WI38 (cell line): ENCODE results near the gene TSC2.

Experiments
- H3K4me3 ChIP-seq: 2 replicates; pipeline ENCODE4 v1.5.1; 2011; ENCODE audit warnings: low read depth, mild to moderate bottlenecking, control low read depth, low read length
- TF ChIP-seq, protein P1 (sequence below): IDR thresholded peaks from 2 replicates; pipeline ENCODE4 v1.5.1; 2012; ENCODE audit warnings: low read depth, mild to moderate bottlenecking, control low read depth, low read length

Gene TSC2

DNA sequence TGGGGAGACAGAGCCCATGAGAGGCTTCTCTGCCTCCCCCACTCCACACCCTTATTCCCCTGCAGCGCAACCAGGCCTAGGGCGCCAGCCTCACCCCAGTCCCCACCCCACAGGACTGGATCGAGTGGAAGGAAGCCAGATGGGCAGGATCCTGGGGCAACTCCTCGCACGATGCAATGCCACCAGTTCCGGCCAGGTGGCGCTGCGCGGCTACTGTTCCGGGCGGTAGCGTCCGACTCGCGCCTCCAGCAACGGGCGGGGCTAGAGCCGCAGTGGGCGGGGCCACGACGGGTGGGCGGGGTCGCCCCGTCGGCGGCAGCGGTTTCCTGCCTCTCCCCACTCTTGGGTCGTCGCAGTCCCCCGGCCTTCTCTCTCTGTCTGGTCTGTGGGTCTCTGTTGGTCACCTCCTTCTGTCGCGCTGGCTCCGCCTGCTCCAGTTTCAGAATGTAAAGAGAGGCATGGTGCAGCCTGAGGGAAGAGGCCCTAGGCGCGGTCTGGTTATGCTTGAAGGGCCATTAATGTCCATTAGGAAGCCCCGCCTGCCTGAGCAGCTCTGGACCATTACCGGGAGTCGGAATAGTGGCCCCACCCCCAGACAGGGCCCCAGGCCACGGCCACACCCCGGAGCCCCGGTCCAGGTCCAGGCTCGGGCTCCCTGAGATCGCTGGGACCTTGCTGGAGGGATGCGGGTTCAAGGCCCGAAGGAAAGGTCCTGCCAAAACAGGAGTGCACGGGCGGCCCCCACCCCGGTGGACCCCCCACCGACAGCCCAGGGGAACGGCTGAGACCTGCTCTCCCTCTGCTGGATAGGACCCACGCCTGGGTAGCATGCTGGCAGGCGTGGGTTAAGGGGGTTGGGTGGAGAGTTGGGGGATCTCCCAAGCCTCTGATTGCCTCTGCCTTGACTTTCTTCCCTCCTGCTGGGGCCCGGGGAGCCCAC lies 24.4 kb upstream of the TSC2 start:
- peak overlapping the region; percentile 42 for H3K4me3 ChIP-seq
- TF ChIP-seq, protein P1, sequence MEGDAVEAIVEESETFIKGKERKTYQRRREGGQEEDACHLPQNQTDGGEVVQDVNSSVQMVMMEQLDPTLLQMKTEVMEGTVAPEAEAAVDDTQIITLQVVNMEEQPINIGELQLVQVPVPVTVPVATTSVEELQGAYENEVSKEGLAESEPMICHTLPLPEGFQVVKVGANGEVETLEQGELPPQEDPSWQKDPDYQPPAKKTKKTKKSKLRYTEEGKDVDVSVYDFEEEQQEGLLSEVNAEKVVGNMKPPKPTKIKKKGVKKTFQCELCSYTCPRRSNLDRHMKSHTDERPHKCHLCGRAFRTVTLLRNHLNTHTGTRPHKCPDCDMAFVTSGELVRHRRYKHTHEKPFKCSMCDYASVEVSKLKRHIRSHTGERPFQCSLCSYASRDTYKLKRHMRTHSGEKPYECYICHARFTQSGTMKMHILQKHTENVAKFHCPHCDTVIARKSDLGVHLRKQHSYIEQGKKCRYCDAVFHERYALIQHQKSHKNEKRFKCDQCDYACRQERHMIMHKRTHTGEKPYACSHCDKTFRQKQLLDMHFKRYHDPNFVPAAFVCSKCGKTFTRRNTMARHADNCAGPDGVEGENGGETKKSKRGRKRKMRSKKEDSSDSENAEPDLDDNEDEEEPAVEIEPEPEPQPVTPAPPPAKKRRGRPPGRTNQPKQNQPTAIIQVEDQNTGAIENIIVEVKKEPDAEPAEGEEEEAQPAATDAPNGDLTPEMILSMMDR = peak; percentile 64

DNA sequence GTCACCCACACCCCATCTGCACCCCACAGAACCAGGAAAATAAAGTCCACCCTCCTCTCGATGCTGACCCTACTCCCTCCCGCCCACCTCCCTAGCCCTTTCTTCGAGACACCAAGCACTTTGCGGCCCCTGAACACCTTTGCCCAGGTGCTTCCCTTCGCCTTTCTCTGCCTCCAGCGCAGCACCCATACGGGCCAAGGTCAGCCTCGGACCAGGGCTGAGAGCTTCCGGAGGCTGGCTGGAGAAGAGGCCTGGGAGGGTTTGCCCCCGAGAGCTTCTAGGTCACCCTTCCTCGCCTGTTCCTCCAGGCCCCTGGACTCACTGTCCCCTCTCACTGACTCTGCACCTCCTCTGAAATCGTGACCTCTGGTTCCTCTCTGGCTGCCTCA lies 23.8 kb upstream of the TSC2 start:
- TF ChIP-seq, protein P1 = no peak
- no peak overlapping the region for H3K4me3 ChIP-seq

DNA sequence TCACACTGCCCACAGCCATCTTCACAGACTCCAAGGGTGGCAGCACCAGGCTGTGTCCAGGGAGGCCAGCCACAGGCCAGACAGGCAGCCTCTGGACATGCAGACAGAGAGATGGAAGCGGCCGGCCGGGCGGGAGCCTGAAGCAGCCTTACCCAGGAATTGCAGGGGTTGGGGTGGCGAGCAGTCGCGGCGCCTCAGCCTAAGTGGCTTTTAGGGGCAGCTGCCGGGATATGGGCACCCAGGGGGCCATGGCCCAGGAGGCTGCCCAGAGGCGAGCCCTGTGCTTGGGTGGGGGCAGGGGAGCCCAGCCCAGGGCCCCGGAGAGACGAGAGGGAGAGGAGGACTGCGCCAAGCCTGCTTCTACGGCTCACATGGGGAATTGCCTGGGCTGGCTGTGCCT lies 22.5 kb upstream of the TSC2 start:
- TF ChIP-seq, protein P1 = no peak
- no peak overlapping the region for H3K4me3 ChIP-seq

DNA sequence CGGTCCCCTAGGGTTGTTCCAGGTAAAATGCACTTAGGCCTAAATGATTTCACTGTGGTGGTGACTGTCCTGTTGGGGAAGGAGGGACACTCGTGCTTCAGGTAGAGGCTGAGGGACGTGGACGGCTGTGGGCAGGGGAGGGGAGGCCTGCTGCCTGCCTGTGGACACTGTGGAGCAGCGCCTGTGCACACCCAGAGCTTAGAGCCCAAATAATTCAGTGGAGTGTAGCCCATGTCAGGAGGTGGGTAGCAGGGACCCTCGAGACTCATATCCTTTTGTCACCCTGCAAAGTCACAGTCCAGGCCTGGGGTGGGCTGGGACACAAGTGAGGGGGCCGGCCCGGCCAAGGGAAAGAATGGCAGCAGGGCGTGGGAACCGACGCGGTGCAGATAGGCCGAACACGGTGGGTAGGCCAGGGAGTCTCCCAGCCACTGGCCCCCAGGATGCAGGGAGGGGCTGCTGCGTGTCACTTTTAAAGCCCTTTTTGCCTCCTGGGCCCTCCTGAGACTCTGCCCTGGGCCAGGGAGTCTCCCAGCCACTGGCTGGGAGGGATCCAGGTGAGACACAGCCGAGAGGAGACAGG lies 21.8 kb upstream of the TSC2 start:
- TF ChIP-seq, protein P1 = no peak
- H3K4me3 ChIP-seq = peak overlapping the region; percentile 51

DNA sequence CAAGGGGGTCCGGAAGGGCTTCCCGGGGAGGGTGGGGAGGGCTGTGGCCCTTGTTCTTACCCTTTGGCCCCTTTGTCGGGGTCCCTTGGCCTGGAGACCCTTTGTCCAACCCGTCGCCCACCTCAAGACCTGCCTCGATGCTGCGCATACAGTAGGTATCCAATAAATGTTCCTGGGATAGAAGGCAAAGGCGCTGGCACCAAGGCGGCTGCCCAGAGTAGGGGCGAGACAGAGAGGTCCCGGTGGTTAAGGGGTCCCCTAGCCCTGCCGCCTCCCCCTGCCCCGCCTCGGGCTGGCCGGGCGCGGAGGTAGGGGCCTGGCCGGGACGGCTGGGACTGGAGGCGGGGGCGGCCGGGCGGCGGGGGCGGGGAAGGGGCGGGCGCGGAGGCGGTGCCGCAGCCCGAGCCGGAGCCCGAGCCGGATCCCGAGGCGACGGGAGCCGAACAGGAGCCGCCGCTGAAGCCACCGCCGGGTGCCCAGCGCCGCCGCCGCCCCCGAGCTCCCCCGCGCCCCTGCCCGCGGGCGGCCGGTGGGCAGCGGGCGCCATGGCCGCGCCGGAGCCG lies 21.2 kb upstream of the TSC2 start, which contains the start of gene NHERF2:
Gene NHERF2 (plus strand): TSS at position 442 of the 563 bp plus-strand sequence. CDS start 104 bp downstream, at position 546.
- TF ChIP-seq, protein P1 = no peak
- peak within 1 kb of the TSS; percentile 71 for H3K4me3 ChIP-seq

DNA sequence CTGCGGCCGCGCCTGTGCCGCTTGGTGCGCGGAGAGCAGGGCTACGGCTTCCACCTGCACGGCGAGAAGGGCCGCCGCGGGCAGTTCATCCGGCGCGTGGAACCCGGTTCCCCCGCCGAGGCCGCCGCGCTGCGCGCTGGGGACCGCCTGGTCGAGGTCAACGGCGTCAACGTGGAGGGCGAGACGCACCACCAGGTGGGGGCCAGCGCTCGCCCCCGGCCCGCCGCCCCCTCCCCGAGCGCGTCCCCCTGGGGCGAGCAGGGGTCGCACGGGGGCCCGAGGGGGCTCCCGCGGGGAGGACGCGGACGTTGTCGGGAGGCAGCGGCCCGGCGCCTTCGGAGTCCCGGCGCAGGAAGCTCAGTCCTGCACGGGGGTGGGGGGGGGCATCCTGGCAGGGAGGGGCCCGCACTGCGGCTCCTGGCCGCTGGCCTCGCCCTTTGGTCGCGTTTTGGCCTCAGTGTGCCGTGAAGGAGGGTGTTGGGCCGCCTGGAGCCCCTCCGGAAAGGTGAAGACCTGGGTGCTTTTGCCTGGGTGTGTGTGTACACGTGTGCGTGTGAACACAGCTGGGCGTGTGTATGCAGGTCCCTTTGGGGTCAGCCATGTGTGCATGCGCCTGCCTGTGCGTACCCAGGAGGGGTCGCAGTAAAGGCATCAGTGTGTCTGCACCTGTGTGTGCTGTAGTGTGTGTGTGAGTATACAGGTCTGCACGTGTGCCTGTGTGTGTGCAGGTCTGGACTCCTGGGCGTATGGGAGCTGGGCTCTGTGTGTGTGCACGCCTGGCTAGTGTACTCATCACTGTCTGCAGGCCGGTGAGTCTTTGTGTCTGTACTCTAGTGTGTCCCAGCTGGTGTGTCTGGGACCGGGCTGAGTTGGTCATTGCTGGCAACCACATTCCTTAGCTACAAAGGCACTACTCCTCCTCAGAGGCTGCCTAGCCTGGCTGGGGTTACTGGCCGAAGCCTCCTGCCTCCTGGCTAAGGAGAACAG lies 20.5 kb upstream of the TSC2 start:
- TF ChIP-seq, protein P1 = no peak
- peak overlapping the region; percentile 71 for H3K4me3 ChIP-seq
